Measurements from ENCODE around the gene USP48.
"Not testable (repeated sequence)": the region's sequence is repeated elsewhere in the genome, so short reads cannot be mapped to it uniquely, and the experiment has no call there.

DNA sequence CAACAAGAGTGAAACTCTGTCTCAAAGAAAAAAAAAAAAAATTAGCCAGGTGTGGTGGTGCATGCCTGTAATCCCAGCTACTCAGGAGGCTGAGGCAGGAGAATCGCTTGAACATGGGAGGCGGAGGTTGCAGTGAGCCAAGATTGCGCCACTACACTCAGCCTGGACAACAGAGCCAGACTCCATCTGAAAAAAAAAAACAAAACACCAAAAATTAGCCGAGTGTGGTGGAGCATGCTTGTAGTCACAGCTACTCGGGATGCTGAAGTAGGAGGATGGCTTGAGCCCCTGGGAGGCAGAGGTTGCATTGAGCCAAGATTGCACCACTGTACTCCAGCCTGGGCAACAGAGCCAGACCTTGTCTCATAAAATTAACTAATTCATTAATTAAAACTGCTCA, 6.0 kb downstream of the USP48 start:
- TF ChIP-seq, protein P1, sequence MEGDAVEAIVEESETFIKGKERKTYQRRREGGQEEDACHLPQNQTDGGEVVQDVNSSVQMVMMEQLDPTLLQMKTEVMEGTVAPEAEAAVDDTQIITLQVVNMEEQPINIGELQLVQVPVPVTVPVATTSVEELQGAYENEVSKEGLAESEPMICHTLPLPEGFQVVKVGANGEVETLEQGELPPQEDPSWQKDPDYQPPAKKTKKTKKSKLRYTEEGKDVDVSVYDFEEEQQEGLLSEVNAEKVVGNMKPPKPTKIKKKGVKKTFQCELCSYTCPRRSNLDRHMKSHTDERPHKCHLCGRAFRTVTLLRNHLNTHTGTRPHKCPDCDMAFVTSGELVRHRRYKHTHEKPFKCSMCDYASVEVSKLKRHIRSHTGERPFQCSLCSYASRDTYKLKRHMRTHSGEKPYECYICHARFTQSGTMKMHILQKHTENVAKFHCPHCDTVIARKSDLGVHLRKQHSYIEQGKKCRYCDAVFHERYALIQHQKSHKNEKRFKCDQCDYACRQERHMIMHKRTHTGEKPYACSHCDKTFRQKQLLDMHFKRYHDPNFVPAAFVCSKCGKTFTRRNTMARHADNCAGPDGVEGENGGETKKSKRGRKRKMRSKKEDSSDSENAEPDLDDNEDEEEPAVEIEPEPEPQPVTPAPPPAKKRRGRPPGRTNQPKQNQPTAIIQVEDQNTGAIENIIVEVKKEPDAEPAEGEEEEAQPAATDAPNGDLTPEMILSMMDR (conservative IDR thresholded peaks at IDR 0.05; ENCODE audit: low read length): not testable (repeated sequence)
- not testable (repeated sequence) for TF ChIP-seq EZH2phosphoT487 (IDR thresholded peaks at IDR 0.05; ENCODE audit: borderline replicate concordance)
